Left ventricle myocardium inferior (tissue), 1 donor: ENCODE measurements around the gene CTNNB1. TPM values are rescaled to one million over a fixed set of nuclear protein-coding genes. Genes with fewer than 3 reads are reported as not detected.

Experiments
- DNase-seq: peaks from one replicate; pipeline ENCODE4 v3.0.0-alpha.2; 2020
- H3K27ac ChIP-seq: fragments of 200-600 bp; replicated peaks from 2 replicates; pipeline ENCODE4 v1.8.0; 2021
- H3K27me3 ChIP-seq: fragments of 200-600 bp; 2 replicates; pipeline ENCODE4 v1.8.0; 2021; ENCODE audit warnings: low read depth
- H3K36me3 ChIP-seq: fragments of 200-600 bp; 2 replicates; pipeline ENCODE4 v1.8.0; 2021
- H3K4me1 ChIP-seq: fragments of 200-600 bp; 2 replicates; pipeline ENCODE4 v1.8.0; 2021
- H3K4me3 ChIP-seq: fragments of 200-600 bp; 2 replicates; pipeline ENCODE4 v1.8.0; 2021; ENCODE audit warnings: mild to moderate bottlenecking, moderate library complexity
- H3K9me3 ChIP-seq: fragments of 200-600 bp; replicated peaks from 2 replicates; pipeline ENCODE4 v1.8.0; 2021
- intact Hi-C: fragments of 100-400 bp; cut with micrococcal nuclease; formaldehyde crosslinking; loops from one replicate; pipeline ENCODE4 v1.11.0; 2022
- total RNA-seq: library from RNA; stranded (reverse); fragmentation: NEBNext Ultra II Directional; extraction: Animal tissue kit (Norgen Biotek cat#: 25700); gene quantifications from one replicate; pipeline ENCODE4 v1.2.1, GENCODE V29; 2021
- TF ChIP-seq, protein P1 (sequence below): fragments of 200-600 bp; IDR thresholded peaks from 2 replicates; pipeline ENCODE4 v1.8.0; 2021; ENCODE audit warnings: antibody characterized with exemption, mild to moderate bottlenecking, borderline replicate concordance
- donor health status: DM: no; HTN: yes; CAD: no; lungs with severe emphysema.

Gene CTNNB1
- total RNA-seq, 1 donor from 2014 or later: 164 TPM

DNA sequence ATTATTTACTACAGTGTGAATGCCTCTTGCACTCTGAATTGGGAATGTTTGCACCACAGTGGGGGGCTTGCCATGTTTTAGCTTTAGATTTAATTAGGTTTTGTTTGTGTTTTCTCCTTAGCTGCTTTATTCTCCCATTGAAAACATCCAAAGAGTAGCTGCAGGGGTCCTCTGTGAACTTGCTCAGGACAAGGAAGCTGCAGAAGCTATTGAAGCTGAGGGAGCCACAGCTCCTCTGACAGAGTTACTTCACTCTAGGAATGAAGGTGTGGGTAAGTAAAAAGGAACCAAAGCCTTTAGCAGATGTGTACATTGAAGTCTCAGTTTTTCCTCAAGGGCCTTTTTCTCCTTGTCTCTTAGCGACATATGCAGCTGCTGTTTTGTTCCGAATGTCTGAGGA lies 36.9 kb downstream of the CTNNB1 start:
- Histone ChIP-seq H3K27ac (no peak overlapping the region), H3K36me3 (peaks cover 97% of the 10 kb centered on the region), H3K4me3 (no peak overlapping the region), H3K4me1 (peaks cover 30% of the 10 kb centered on the region), H3K9me3 (no peaks in the 10 kb centered on the region), H3K27me3 (no peaks in the 10 kb centered on the region)
- TF ChIP-seq, protein P1, sequence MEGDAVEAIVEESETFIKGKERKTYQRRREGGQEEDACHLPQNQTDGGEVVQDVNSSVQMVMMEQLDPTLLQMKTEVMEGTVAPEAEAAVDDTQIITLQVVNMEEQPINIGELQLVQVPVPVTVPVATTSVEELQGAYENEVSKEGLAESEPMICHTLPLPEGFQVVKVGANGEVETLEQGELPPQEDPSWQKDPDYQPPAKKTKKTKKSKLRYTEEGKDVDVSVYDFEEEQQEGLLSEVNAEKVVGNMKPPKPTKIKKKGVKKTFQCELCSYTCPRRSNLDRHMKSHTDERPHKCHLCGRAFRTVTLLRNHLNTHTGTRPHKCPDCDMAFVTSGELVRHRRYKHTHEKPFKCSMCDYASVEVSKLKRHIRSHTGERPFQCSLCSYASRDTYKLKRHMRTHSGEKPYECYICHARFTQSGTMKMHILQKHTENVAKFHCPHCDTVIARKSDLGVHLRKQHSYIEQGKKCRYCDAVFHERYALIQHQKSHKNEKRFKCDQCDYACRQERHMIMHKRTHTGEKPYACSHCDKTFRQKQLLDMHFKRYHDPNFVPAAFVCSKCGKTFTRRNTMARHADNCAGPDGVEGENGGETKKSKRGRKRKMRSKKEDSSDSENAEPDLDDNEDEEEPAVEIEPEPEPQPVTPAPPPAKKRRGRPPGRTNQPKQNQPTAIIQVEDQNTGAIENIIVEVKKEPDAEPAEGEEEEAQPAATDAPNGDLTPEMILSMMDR: no peak
- intact Hi-C loops: no loop called here
- no peak for DNase-seq

DNA sequence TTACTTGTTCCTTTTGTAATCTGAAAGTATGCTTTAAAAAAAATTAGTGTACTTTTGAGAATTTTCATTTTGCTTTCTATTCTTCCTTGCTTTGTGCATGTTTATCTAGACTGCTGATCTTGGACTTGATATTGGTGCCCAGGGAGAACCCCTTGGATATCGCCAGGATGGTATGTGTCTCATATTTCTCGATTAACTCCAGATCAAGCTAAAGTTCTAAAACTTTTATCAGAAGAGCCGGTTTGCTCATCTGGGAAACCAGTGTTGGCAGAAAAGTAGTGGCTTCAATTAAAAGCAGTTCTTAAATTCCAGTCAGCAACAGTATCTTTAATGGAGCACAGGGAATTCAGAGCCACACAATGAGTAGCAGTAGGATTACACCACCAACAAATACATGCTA lies 38.6 kb downstream of the CTNNB1 start:
- H3K27me3 ChIP-seq: no peaks in the 10 kb centered on the region
- TF ChIP-seq, protein P1: no peak
- H3K36me3 ChIP-seq: peaks cover 96% of the 10 kb centered on the region
- intact Hi-C loops: no loop called here
- no peaks in the 10 kb centered on the region for H3K9me3 ChIP-seq
- H3K4me1 ChIP-seq: peaks cover 30% of the 10 kb centered on the region
- H3K4me3 ChIP-seq: no peak overlapping the region
- no peak overlapping the region for H3K27ac ChIP-seq
- DNase-seq: no peak

DNA sequence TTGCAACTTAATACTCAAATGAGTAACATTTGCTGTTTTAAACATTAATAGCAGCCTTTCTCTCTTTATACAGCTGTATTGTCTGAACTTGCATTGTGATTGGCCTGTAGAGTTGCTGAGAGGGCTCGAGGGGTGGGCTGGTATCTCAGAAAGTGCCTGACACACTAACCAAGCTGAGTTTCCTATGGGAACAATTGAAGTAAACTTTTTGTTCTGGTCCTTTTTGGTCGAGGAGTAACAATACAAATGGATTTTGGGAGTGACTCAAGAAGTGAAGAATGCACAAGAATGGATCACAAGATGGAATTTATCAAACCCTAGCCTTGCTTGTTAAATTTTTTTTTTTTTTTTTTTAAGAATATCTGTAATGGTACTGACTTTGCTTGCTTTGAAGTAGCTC lies 40.3 kb downstream of the CTNNB1 start:
- Histone ChIP-seq H3K4me1 (peaks cover 30% of the 10 kb centered on the region), H3K4me3 (no peak overlapping the region), H3K36me3 (peaks cover 79% of the 10 kb centered on the region), H3K27me3 (no peaks in the 10 kb centered on the region), H3K9me3 (no peaks in the 10 kb centered on the region), H3K27ac (peak overlapping the region; percentile 3)
- DNase-seq: no peak
- intact Hi-C loops: no loop called here
- TF ChIP-seq, protein P1: no peak

DNA sequence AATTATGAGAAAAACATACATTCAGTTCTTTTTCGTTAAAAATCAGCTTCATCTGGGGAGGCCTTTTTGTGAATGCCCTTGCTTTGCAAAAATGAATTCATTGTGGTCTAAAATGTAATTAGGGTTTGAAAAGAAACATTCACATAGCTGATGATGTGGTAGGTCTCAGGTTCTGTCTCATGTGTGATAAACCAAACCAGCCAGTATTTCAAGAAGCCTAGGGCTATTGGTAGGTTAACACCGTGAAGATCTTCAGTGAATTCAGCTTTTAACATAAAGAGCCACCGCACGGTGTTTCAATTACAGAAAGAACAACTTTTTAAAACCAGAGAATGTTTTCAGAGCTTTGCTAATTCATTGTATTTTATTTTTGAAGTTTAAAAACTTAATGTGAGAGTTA lies 41.9 kb downstream of the CTNNB1 start:
- no peak for DNase-seq
- Histone ChIP-seq H3K4me1 (peaks cover 32% of the 10 kb centered on the region), H3K27me3 (no peaks in the 10 kb centered on the region), H3K36me3 (peaks cover 69% of the 10 kb centered on the region), H3K9me3 (no peaks in the 10 kb centered on the region), H3K4me3 (no peak overlapping the region), H3K27ac (no peak overlapping the region)
- intact Hi-C loops: no loop called here
- TF ChIP-seq, protein P1: no peak

DNA sequence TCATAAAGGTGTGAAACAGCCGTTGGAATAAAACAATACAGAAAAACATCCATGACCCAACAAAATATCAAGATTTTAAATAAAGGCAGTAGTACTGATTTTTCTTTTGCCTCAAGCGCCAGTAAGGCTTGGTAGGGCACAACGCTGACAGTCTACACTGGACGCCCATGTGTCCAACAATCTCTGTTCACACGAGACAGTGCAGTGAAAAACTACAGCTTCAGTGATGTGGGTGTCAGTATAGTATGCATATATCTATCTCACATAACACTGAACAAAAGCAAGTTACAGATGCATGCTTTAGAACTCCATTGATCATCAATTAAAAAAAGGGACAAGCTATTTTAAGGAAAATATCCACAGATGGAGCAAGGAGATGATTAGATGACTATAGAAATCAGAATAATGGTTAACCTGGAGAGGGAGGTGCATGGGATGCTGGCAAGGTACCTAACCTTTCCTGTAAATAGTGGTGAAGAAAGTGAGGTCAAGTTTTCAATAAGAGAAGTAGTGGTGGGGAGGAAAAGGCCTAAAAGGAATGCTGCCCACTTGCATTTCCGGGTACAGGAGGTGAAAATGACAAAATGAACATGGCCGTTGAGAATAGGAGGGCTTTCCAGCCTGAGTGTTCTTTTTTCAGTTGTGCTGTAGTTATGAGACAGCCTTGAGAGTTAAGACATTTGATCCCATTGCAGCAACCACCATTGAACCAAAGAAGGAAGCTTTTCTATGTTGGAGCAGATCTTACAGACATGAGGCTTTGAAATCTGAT lies 42.7 kb downstream of the CTNNB1 start:
- Histone ChIP-seq H3K27ac (no peak overlapping the region), H3K9me3 (no peaks in the 10 kb centered on the region), H3K36me3 (peaks cover 61% of the 10 kb centered on the region), H3K4me3 (no peak overlapping the region), H3K27me3 (no peaks in the 10 kb centered on the region), H3K4me1 (peaks cover 38% of the 10 kb centered on the region)
- TF ChIP-seq, protein P1: no peak
- intact Hi-C loops: no loop called here
- no peak for DNase-seq
